Right kidney (tissue), 1 donor: Measurements from ENCODE around the gene CROCC2.

Source experiments
- DNase-seq: peaks from one replicate; pipeline ENCODE4 v3.0.0-alpha.2; 2016

The CROCC2 gene

GRCh38 chr2:240875228-240876034, 30.7 kb upstream of the CROCC2 start:
- DNase-seq: no peak

- DNase-seq: no peak
Measured at GRCh38 chr2:240876035-240876474, 30.1 kb upstream of the CROCC2 start.

- no peak for DNase-seq
Measured at GRCh38 chr2:240876475-240877251, 29.5 kb upstream of the CROCC2 start.

DNA sequence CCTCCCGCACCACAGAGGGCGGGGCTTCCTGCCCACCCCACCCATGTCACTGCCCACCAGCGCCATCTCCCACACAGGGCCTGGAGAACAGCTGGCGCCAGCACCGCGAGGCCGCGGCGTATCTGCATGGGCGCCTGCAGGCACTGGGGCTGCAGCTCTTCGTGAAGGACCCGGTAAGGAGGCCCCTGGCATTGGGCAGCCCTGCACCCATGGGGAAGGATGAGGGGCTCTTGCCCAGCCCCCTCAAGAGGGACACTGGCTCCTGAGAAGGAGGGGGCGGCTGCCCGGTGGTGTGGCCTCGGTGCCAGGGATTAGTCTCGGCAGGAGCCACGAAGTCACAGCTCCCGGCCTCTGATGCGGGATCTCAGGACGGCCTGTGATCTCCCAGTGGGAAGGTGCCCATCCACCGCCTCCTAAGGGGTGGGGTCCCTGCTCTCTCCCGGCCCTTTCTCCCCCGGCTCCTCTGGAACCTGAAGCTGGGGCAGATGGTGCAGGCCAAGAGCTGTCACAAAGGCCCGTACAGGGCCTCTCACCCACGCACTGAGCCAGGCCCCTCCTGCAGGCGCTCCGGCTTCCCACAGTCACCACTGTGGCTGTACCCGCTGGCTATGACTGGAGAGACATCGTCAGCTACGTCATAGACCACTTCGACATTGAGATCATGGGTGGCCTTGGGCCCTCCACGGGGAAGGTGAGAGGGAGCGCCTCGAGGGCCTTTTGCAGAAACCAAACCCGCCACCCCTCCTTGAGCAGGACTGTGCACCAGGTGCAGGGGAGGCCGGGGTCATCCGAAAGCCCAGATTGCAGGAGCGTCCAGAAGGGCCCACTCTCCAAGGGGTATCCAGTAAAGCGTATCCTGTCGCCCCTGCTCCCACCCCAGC, 28.4 kb upstream of the CROCC2 start:
- DNase-seq: no peak

DNA sequence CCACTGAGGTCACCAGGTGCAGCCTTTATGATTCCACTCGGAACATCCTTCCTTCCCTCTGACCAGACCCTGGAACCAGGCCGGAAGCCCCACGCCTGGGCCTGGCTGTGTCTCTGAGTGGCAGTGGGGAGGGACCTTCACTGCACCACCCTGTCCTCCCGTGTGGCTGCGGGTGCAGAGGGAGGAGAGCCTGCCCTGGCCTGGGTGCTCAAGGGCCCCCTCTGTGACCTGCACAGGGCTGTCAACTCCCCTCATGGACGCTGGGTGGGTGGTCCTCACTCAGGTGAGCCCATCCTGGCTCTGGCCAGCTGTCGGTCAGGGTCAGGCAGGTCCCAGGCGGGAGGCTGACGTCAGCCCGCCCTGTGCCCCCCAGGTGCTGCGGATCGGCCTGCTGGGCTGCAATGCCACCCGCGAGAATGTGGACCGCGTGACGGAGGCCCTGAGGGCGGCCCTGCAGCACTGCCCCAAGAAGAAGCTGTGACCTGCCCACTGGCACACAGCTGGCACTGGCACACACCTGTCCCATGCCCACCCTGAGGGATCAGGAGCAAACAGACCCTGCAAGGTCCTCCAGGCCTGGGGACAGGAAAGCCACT, 27.7 kb upstream of the CROCC2 start:
- DNase-seq: no peak

- no peak for DNase-seq
Measured at GRCh38 chr2:240879105-240879504, 27.0 kb upstream of the CROCC2 start.

GRCh38 chr2:240881913-240882312, 24.2 kb upstream of the CROCC2 start:
- no peak for DNase-seq

DNA sequence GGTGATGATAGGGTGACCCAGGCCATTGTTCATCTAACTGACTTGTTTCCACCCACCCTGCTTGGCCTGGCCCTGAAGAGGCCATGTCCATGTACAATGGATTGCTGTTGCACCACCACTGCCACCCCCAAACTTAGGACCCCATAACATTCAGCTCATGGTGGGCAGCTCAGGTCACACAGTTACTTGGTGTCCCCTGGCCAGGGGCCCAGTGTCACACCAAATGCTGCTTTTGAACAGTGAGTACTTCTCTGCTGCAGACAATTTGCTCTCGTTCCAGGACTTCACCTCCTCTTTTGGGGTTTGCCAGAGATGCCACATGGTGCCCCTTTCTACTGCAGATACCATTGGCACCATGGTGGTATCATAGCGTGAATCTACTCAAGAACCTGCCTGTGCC, 21.9 kb upstream of the CROCC2 start:
- no peak for DNase-seq

DNA sequence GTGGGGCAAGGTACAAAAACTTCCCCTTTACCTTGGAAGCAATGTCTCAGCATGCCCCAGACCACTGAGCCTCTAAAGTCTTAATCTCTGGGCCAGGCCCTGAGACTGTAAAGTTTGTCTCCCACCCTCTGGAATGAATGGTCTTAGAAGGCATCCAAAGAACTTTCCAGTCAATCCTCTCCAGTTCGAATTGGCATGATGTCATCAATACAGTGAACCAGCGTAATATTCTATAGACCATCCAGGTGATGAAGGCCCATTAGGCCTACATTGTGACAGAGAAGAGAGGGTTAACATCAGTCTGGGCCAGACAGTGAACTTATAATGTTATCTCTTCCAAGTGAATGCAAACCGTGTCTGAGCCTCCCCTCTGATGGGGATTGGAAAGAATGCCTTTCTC, 21.4 kb upstream of the CROCC2 start:
- DNase-seq: no peak

GRCh38 chr2:240885566-240885965, 20.6 kb upstream of the CROCC2 start:
- DNase-seq: no peak

GRCh38 chr2:240886023-240886565, 20.0 kb upstream of the CROCC2 start:
- no peak for DNase-seq

- DNase-seq: no peak
Measured at GRCh38 chr2:240886678-240887609, 19.2 kb upstream of the CROCC2 start.

GRCh38 chr2:240887631-240888030, 18.5 kb upstream of the CROCC2 start:
- no peak for DNase-seq

GRCh38 chr2:240888130-240888889, 17.8 kb upstream of the CROCC2 start:
- no peak for DNase-seq

DNA sequence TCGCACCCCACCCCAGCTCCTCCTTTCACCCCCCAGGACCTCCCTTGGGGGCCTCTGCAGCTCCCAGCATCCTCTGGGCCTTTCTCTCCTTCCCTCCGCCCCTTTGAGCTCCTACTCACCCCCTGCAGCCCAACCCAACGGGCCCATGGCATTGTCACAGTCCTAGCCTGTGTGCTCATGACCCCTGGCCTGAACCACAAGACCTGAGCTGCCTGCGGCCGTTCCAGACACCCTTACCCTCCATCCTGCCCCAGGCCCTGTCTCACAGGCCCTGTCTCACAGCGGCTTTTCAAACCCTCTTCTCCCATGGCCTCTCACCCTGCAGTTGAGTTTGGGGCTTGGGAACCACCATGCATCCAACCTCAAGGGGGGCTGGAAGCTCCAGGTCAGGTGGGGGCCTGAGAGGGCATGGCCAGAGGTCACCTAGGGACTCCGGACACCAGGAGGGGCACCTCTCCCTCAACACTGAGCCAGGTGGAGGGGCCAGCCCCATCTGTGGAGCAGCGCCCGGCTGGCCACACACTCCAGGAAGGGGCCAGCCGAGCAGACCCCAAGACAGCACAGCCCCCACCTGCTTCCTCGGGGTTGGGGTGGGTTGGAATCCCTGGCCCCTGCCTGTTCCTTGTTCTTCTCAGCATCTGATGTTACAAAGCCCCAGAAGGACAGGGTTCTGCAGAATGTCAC, 17.1 kb upstream of the CROCC2 start:
- DNase-seq: no peak

- DNase-seq: no peak
Measured at GRCh38 chr2:240889601-240890560, 16.3 kb upstream of the CROCC2 start.

- DNase-seq: no peak
Measured at GRCh38 chr2:240890691-240891090, 15.4 kb upstream of the CROCC2 start.
